Non-pigmented ciliary epithelial cell (primary cell): ENCODE data around the gene RUFY1.
"Not testable (repeated sequence)": the region's sequence is repeated elsewhere in the genome, so short reads cannot be mapped to it uniquely, and the experiment has no call there.

ENCODE experiments used
- DNase-seq: peaks from one replicate; pipeline ENCODE4 v3.0.0-alpha.2; 2010; ENCODE audit warnings: low read depth

Gene RUFY1

GRCh38 chr5:179550511-179551342, at the start of gene RUFY1:
Gene RUFY1, plus strand, starts transcription at chr5:179550554. Its CDS starts 16 bp downstream, at chr5:179550570.
- DNase-seq, result no peak

GRCh38 chr5:179501997-179502396, 48.4 kb upstream of the RUFY1 start:
- DNase-seq, result not testable (repeated sequence)

GRCh38 chr5:179502420-179502819, 47.9 kb upstream of the RUFY1 start:
- not testable (repeated sequence) for DNase-seq

- no peak for DNase-seq
These were observed 46.2 kb upstream of the RUFY1 start for GRCh38 chr5:179504191-179504590.

GRCh38 chr5:179504600-179505396, 45.6 kb upstream of the RUFY1 start:
- DNase-seq, result no peak

- no peak for DNase-seq
These were observed 44.6 kb upstream of the RUFY1 start for GRCh38 chr5:179505636-179506261.

GRCh38 chr5:179509239-179509638, 41.1 kb upstream of the RUFY1 start:
- DNase-seq, result no peak

- no peak for DNase-seq
These were observed 40.5 kb upstream of the RUFY1 start for GRCh38 chr5:179509845-179510244.

- no peak for DNase-seq
These were observed 37.8 kb upstream of the RUFY1 start for GRCh38 chr5:179512452-179513000.

GRCh38 chr5:179515501-179515900, 34.9 kb upstream of the RUFY1 start:
- not testable (repeated sequence) for DNase-seq

- DNase-seq, result no peak
These were observed 34.1 kb upstream of the RUFY1 start for GRCh38 chr5:179516221-179516620.

GRCh38 chr5:179517746-179518145, 32.6 kb upstream of the RUFY1 start:
- not testable (repeated sequence) for DNase-seq

GRCh38 chr5:179518369-179518768, 32.0 kb upstream of the RUFY1 start:
- DNase-seq, result not testable (repeated sequence)

GRCh38 chr5:179519416-179520070, 30.8 kb upstream of the RUFY1 start:
- DNase-seq, result not testable (repeated sequence)

GRCh38 chr5:179522107-179522506, 28.2 kb upstream of the RUFY1 start:
- DNase-seq, result not testable (repeated sequence)

- DNase-seq, result no peak
These were observed 23.4 kb upstream of the RUFY1 start for GRCh38 chr5:179526978-179527377.

GRCh38 chr5:179530069-179530998, 20.0 kb upstream of the RUFY1 start:
- DNase-seq, result no peak

GRCh38 chr5:179533024-179533423, 17.3 kb upstream of the RUFY1 start:
- no peak for DNase-seq

- DNase-seq, result no peak
These were observed 16.4 kb upstream of the RUFY1 start for GRCh38 chr5:179533907-179534306.

GRCh38 chr5:179534431-179534830, 15.9 kb upstream of the RUFY1 start:
- no peak for DNase-seq

GRCh38 chr5:179536676-179537075, 13.7 kb upstream of the RUFY1 start:
- DNase-seq, result no peak
